GM18519 (cell line): ENCODE results near the gene ZNF580.
A peak's percentile ranks its signal among the peaks of the same experiment; 100 is the strongest.

Source experiments
- ATAC-seq: cut with Tn5 transposase; IDR thresholded peaks from one replicate; pipeline ENCODE4 v1.9.1; 2021; ENCODE audit warnings: mild to moderate bottlenecking, moderate library complexity; ENCODE audit not compliant: unreplicated experiment, low FRiP score

ZNF580 gene

GRCh38 chr19:55640577-55641425, at the start of gene ZNF580:
ZNF580 (plus strand) TSS chr19:55641002; CDS start chr19:55642509, 1,507 bp downstream.
- ATAC-seq = no peak

GRCh38 chr19:55591555-55591954, 49.2 kb upstream of the ZNF580 start:
- ATAC-seq = no peak

- no peak for ATAC-seq
Measured at GRCh38 chr19:55592391-55593090, 48.3 kb upstream of the ZNF580 start.

- no peak for ATAC-seq
Measured at GRCh38 chr19:55593096-55593772, 47.6 kb upstream of the ZNF580 start.

- no peak for ATAC-seq
Measured at GRCh38 chr19:55594996-55595545, 45.7 kb upstream of the ZNF580 start.

GRCh38 chr19:55596304-55596703, 44.5 kb upstream of the ZNF580 start:
- no peak for ATAC-seq

- no peak for ATAC-seq
Measured at GRCh38 chr19:55597501-55597921, 43.3 kb upstream of the ZNF580 start.

- ATAC-seq = no peak
Measured at GRCh38 chr19:55598034-55598433, 42.8 kb upstream of the ZNF580 start.

- ATAC-seq = peak; percentile 41
Measured at GRCh38 chr19:55598719-55599467, 41.9 kb upstream of the ZNF580 start.

- ATAC-seq = peak; percentile 21
Measured at GRCh38 chr19:55599468-55599841, 41.3 kb upstream of the ZNF580 start, which contains the start of gene FIZ1. FIZ1 (minus strand) TSS chr19:55599517; CDS start chr19:55597865, 1,652 bp downstream.

- ATAC-seq = peak; percentile 16
Measured at GRCh38 chr19:55599842-55600661, 40.8 kb upstream of the ZNF580 start, which contains the start of gene ZNF524. ZNF524 (plus strand) TSS chr19:55600288; CDS start chr19:55602113, 1,825 bp downstream.

- ATAC-seq = no peak
Measured at GRCh38 chr19:55600662-55601028, 40.2 kb upstream of the ZNF580 start.

GRCh38 chr19:55601084-55601483, 39.7 kb upstream of the ZNF580 start:
- no peak for ATAC-seq

GRCh38 chr19:55602104-55603001, 38.4 kb upstream of the ZNF580 start:
- ATAC-seq = no peak

- no peak for ATAC-seq
Measured at GRCh38 chr19:55603115-55603514, 37.7 kb upstream of the ZNF580 start.

- ATAC-seq = no peak
Measured at GRCh38 chr19:55603581-55604292, 37.1 kb upstream of the ZNF580 start.

- ATAC-seq = peak; percentile 32
Measured at GRCh38 chr19:55605207-55605636, 35.6 kb upstream of the ZNF580 start.
